ENCODE results near the gene PRR23A.

The PRR23A gene

DNA sequence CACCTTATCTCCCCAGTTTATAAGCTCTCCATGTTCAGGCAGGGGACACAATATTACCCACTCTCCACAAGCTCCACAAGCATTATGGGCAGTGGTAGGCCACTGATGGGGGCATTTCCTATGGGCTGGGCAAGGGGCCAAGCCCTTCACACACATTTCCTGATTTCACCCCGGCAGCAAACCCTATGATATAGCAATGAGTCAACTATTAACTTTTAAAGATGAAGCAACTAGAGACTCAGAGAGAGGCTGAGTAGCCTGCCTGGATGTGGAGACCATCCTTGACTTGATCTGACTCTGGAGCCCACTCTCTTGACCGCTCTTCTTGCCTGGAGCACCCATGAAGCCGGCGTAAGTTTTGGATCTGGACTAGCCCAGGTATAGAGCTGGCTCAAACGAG is 31.6 kb downstream of the PRR23A start:
- Histone ChIP-seq H3K27ac (no peak overlapping the region), H3K9ac (no peak overlapping the region), H3K4me1 (peaks cover 6% of the 10 kb centered on the region), H3K4me3 (ENCODE audit: low read depth, low read length) (no peak overlapping the region), H3K4me2 (ENCODE audit: low read length) (no peak overlapping the region), H3K27me3 (ENCODE audit: control insufficient read depth, insufficient read depth, low read length) (no peaks in the 10 kb centered on the region), H3K79me2 (no peaks in the 10 kb centered on the region), H2AFZ (no peak overlapping the region), H3K36me3 (ENCODE audit: control insufficient read depth, insufficient read depth, low read length) (no peaks in the 10 kb centered on the region), H3K9me3 (ENCODE audit: control insufficient read depth, low read length) (no peaks in the 10 kb centered on the region)
- TF ChIP-seq, protein P1, sequence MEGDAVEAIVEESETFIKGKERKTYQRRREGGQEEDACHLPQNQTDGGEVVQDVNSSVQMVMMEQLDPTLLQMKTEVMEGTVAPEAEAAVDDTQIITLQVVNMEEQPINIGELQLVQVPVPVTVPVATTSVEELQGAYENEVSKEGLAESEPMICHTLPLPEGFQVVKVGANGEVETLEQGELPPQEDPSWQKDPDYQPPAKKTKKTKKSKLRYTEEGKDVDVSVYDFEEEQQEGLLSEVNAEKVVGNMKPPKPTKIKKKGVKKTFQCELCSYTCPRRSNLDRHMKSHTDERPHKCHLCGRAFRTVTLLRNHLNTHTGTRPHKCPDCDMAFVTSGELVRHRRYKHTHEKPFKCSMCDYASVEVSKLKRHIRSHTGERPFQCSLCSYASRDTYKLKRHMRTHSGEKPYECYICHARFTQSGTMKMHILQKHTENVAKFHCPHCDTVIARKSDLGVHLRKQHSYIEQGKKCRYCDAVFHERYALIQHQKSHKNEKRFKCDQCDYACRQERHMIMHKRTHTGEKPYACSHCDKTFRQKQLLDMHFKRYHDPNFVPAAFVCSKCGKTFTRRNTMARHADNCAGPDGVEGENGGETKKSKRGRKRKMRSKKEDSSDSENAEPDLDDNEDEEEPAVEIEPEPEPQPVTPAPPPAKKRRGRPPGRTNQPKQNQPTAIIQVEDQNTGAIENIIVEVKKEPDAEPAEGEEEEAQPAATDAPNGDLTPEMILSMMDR (IDR thresholded peaks at IDR 0.05), result no peak

DNA sequence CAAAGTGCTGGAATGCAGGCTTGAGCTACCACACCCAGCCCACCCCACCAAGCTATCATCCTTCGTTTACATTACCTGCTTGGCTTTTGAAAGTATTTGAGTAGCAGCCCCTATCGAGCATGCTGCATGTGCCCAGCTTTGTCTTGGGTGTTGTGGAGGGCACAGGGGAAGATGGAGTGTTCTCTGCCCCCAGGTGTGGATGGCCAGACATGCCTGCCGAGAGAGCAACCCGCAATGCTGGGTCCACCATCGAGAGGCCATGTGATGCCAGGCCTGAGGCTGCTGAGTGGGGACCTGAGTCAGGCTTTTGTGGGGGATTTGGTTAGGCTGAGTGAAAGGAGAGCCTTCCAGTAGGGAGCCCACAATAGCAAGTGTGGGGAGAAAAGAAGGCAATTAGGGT is 33.1 kb downstream of the PRR23A start:
- Histone ChIP-seq H3K9ac (no peak overlapping the region), H3K4me2 (ENCODE audit: low read length) (no peak overlapping the region), H3K4me3 (ENCODE audit: low read depth, low read length) (no peak overlapping the region), H3K36me3 (ENCODE audit: control insufficient read depth, insufficient read depth, low read length) (no peaks in the 10 kb centered on the region), H3K27me3 (ENCODE audit: control insufficient read depth, insufficient read depth, low read length) (no peaks in the 10 kb centered on the region), H3K27ac (no peak overlapping the region), H3K79me2 (no peaks in the 10 kb centered on the region), H2AFZ (no peak overlapping the region), H3K9me3 (ENCODE audit: control insufficient read depth, low read length) (no peaks in the 10 kb centered on the region), H3K4me1 (peaks cover 6% of the 10 kb centered on the region)
- TF ChIP-seq, protein P1 (IDR thresholded peaks at IDR 0.05), result no peak

DNA sequence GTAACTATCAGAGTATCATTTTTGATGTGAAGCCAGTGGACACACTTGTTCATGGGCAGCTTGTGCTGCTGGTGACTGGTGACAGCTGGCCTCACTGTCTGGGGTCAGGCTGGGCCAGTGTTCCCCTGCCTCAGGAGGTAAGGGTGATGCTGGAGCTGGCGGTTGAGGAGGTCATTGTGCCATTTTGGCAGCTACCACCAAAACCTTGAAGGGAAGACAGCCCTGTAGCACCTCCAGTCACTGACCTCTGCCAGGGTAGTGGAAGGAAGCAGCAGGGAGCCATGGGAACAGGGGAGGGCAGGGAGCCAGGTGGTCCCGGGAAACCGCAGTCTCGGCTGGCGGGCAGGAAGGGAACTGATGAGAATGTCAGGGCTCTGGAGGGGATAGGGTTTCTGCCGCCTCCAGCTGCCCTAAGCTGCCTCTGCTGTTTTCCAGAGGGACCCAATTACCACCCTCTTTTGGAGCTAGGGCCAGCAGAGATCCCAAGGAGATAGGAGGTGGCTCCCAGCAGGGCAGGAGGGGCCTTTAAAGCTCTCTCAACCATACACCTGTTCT is 34.2 kb downstream of the PRR23A start:
- Histone ChIP-seq H3K27ac (no peak overlapping the region), H3K79me2 (no peaks in the 10 kb centered on the region), H3K4me1 (peaks cover 6% of the 10 kb centered on the region), H3K9ac (no peak overlapping the region), H3K9me3 (ENCODE audit: control insufficient read depth, low read length) (no peaks in the 10 kb centered on the region), H3K4me3 (ENCODE audit: low read depth, low read length) (no peak overlapping the region), H3K27me3 (ENCODE audit: control insufficient read depth, insufficient read depth, low read length) (no peaks in the 10 kb centered on the region), H2AFZ (peak overlapping the region; percentile 51), H3K4me2 (ENCODE audit: low read length) (no peak overlapping the region), H3K36me3 (ENCODE audit: control insufficient read depth, insufficient read depth, low read length) (no peaks in the 10 kb centered on the region)
- TF ChIP-seq, protein P1 (IDR thresholded peaks at IDR 0.05), result no peak

DNA sequence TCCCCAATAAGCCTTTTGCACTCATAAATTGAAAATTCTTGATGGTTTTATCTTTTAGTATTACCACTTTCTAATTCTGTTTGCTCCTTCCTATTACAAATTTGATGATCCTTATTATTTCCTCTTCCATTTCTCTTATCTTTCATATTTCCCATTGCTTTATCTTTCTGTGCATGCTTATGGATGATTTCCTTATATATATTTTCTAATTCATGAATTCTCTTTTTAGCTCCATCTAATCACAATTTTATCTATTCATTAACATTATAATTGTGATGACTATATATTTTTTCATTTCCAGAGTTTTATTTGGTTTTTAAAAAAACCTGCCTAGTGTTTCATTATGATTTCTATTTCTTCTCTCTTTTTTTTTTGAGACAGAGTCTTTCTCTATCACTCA is 41.1 kb downstream of the PRR23A start:
- peaks cover 10% of the 10 kb centered on the region for H3K79me2 ChIP-seq
- TF ChIP-seq, protein P1 (IDR thresholded peaks at IDR 0.05), result no peak
- no peak overlapping the region for H3K9ac ChIP-seq
- H3K4me3 ChIP-seq (ENCODE audit: low read depth, low read length), result no peak overlapping the region
- no peak overlapping the region for H3K4me2 ChIP-seq (ENCODE audit: low read length)
- H3K27ac ChIP-seq, result no peak overlapping the region
- H3K9me3 ChIP-seq (ENCODE audit: control insufficient read depth, low read length), result no peaks in the 10 kb centered on the region
- H3K36me3 ChIP-seq (ENCODE audit: control insufficient read depth, insufficient read depth, low read length), result no peaks in the 10 kb centered on the region
- H2AFZ ChIP-seq, result no peak overlapping the region
- H3K4me1 ChIP-seq, result peaks cover 6% of the 10 kb centered on the region
- H3K27me3 ChIP-seq (ENCODE audit: control insufficient read depth, insufficient read depth, low read length), result no peaks in the 10 kb centered on the region

DNA sequence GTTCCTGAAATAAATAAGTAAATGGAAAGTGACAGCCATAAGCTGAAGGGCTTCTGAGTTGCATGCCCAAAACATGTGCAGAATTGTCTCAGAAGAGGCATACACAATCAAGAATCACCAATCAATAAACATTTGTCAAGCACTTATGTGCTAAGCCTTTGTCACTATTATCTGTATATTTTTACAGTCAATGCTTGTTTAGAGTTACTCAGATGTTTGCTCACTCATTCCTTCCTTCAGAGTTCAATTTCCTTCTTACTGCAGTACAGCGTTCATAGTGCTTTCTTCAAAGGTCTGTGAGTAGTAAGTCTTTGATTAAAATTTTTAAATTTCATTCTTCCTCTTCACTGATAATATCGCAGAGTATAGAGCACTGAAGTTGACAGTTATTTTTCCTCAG is 41.8 kb downstream of the PRR23A start:
- H3K27me3 ChIP-seq (ENCODE audit: control insufficient read depth, insufficient read depth, low read length), result no peaks in the 10 kb centered on the region
- H2AFZ ChIP-seq, result no peak overlapping the region
- H3K79me2 ChIP-seq, result peaks cover 15% of the 10 kb centered on the region
- H3K27ac ChIP-seq, result no peak overlapping the region
- TF ChIP-seq, protein P1 (IDR thresholded peaks at IDR 0.05), result no peak
- H3K4me1 ChIP-seq, result peaks cover 8% of the 10 kb centered on the region
- no peak overlapping the region for H3K9ac ChIP-seq
- H3K9me3 ChIP-seq (ENCODE audit: control insufficient read depth, low read length), result no peaks in the 10 kb centered on the region
- no peak overlapping the region for H3K4me3 ChIP-seq (ENCODE audit: low read depth, low read length)
- no peak overlapping the region for H3K4me2 ChIP-seq (ENCODE audit: low read length)
- H3K36me3 ChIP-seq (ENCODE audit: control insufficient read depth, insufficient read depth, low read length), result no peaks in the 10 kb centered on the region

Data from parathyroid adenoma (tissue), 2 donors.